GDM1 (cell line): ENCODE data around the gene GIT1.
A peak's percentile ranks its signal among the peaks of the same experiment; 100 is the strongest.

Experiments used
- DNase-seq: peaks from one replicate; lab custom pipeline; 2025; lab: John Stamatoyannopoulos, UW

The GIT1 gene

GRCh38 chr17:29579866-29580771 lies 9.3 kb downstream of the GIT1 start:
- peak; percentile 61 for DNase-seq

- DNase-seq, result no peak
These were observed 10.6 kb downstream of the GIT1 start for GRCh38 chr17:29578626-29579485.

GRCh38 chr17:29577385-29578211 lies 11.8 kb downstream of the GIT1 start:
- DNase-seq, result no peak

GRCh38 chr17:29577001-29577370 lies 12.5 kb downstream of the GIT1 start:
- DNase-seq, result no peak

GRCh38 chr17:29576214-29577000 lies 13.0 kb downstream of the GIT1 start:
- no peak for DNase-seq

GRCh38 chr17:29575511-29576213 lies 13.8 kb downstream of the GIT1 start:
- DNase-seq, result no peak

GRCh38 chr17:29574732-29575510 lies 14.5 kb downstream of the GIT1 start:
- no peak for DNase-seq

- no peak for DNase-seq
These were observed 15.3 kb downstream of the GIT1 start for GRCh38 chr17:29573871-29574731.

GRCh38 chr17:29573558-29573869 lies 15.9 kb downstream of the GIT1 start:
- DNase-seq, result no peak

- no peak for DNase-seq
These were observed 16.5 kb downstream of the GIT1 start for GRCh38 chr17:29572691-29573557.

GRCh38 chr17:29571883-29572681 lies 17.4 kb downstream of the GIT1 start:
- DNase-seq, result no peak

GRCh38 chr17:29571486-29571882 lies 18.0 kb downstream of the GIT1 start:
- no peak for DNase-seq

- no peak for DNase-seq
These were observed 18.9 kb downstream of the GIT1 start for GRCh38 chr17:29570521-29570920.

- DNase-seq, result no peak
These were observed 20.1 kb downstream of the GIT1 start for GRCh38 chr17:29569245-29569950.

- DNase-seq, result peak; percentile 83
These were observed 20.9 kb downstream of the GIT1 start, which contains the start of gene TP53I13 for GRCh38 chr17:29568331-29569244. TSS of gene TP53I13 (plus strand) at chr17:29568701. CDS start at chr17:29568759, 58 bp downstream.
